Psoas muscle (tissue), 8 donors: ENCODE results near the gene ZNF618. TPM values are rescaled to one million over a fixed set of nuclear protein-coding genes. Genes with fewer than 3 reads are reported as not detected.

Experiments
- ATAC-seq, 4 donors: fragments of 200-7000 bp; cut with Tn5 transposase; one replicate each; pipeline ENCODE4 v1.9.1; 2020; ENCODE audit warnings: moderate library complexity in 3 of 4, mild to moderate bottlenecking in 2 of 4
- DNase-seq, 2 donors: peaks; one replicate each; pipeline ENCODE4 v3.0.0-alpha.2; 2020
- H3K27ac ChIP-seq: fragments of 200-600 bp; one replicate; pipeline ENCODE4 v1.8.0; 2022
- H3K27me3 ChIP-seq, 3 donors: fragments of 200-600 bp in 1 of 3; one replicate each; pipeline versions ENCODE4 v1.6.1 to v1.8.0; 2013 to 2022; ENCODE audit warnings: low read length in 2 of 3, mild to moderate bottlenecking in 2 of 3, moderate library complexity in 1 of 3; ENCODE audit not compliant: insufficient read depth in 3 of 3
- H3K36me3 ChIP-seq, 2 donors: fragments of 200-600 bp in 1 of 2; one replicate each; pipeline versions ENCODE4 v1.6.1 to v1.8.0; 2013 to 2022; ENCODE audit warnings: low read depth in 1 of 2, mild to moderate bottlenecking in 1 of 2, moderate library complexity in 1 of 2; ENCODE audit not compliant: insufficient read depth in 1 of 2
- H3K4me1 ChIP-seq: fragments of 200-600 bp; one replicate; pipeline ENCODE4 v1.8.0; 2022
- H3K4me3 ChIP-seq: fragments of 200-600 bp; one replicate; pipeline ENCODE4 v1.8.0; 2022; ENCODE audit warnings: mild to moderate bottlenecking
- H3K9me3 ChIP-seq: fragments of 200-600 bp; one replicate; pipeline ENCODE4 v1.8.0; 2022
- CTCF ChIP-seq: fragments of 200-600 bp; IDR thresholded peaks from one replicate; pipeline ENCODE4 v1.8.0; 2022; ENCODE audit warnings: antibody characterized with exemption
- WGBS, 3 donors: extraction: QIAGEN DNeasy Blood & Tissue Kit; methylation state at CpG; one replicate each; pipeline versions ENCODE4 v1.1.6 to v1.1.7; 2013; 5-methylcytosine and 5-hydroxymethylcytosine counted together
- intact Hi-C, 2 donors: fragments of 100-400 bp; cut with DNase I; formaldehyde crosslinking; loops; one replicate each; pipeline versions ENCODE4 v1.11.0 to v1.14.2; 2022
- polyA plus RNA-seq, 3 donors: library from polyadenylated mRNA; stranded (reverse); fragments of 200-250 nt; gene quantifications; one replicate each; pipeline ENCODE4 v1.2.3, GENCODE V29; 2013
- total RNA-seq, 4 donors: library from RNA; stranded (reverse); fragmentation: NEBNext Ultra II Directional in 2 of 4; extraction: Animal tissue kit (Norgen Biotek cat#: 25700) in 2 of 4; gene quantifications; one replicate each; pipeline versions ENCODE4 v1.2.1 to v1.2.4, GENCODE V29; 2021 to 2023
- donor health status: healthy with polysubstance abuse.
- donor health status: DM: no; HTN: no; CAD: no; lungs with moderate emphysema.
- donor health status: Bipolar disorder and iron deficiency.
- donor health status: healthy.
- donor health status: DM: yes; HTN: yes; CAD: no.
- donor health status: DM: no; HTN: no; CAD: no.
- donor health status: DM: no; HTN: no; CAD: no.
- donor health status: DM: yes; HTN: yes; CAD: no.

Gene ZNF618
- total and polyA plus RNA-seq, 7 donors = 0.31 to 2.7 (median 1.2) TPM

GRCh38 chr9:113932906-113933584, 56.9 kb downstream of the ZNF618 start:
- WGBS, 3 donors = 77 to 82% (median 79%) methylated on average over 8 of the region's 8 CpGs
- no peak overlapping the region for H3K4me3 ChIP-seq
- no peak overlapping the region for H3K27ac ChIP-seq
- no peaks in the 10 kb centered on the region for H3K27me3 ChIP-seq
- H3K9me3 ChIP-seq = peaks cover 9% of the 10 kb centered on the region
- intact Hi-C loops = no loop called here
- ATAC-seq = no peak
- no peaks in the 10 kb centered on the region for H3K36me3 ChIP-seq
- no peak for TF ChIP-seq CTCF
- peaks cover 17% of the 10 kb centered on the region for H3K4me1 ChIP-seq
- DNase-seq = no peak

DNA sequence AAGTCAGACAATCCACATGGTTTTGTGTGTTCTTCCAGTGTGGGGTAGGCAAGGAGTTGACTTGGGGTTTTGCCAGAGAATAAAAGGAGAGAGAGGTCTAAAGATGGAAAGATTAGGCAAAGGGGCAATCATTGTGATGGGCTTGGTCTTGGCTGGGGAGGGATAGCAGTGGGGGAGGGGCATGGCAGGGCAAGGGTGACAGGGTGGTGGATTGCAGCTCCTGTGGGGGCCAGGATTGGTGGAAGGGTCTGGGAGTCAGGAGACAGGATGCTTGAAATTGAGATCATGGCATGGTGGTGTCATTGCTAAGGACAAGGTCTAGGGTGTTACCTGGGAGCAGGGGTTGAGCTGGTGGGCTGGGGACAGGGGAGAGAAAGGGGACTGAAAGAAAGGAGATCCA, 57.6 kb downstream of the ZNF618 start:
- Histone ChIP-seq H3K36me3 (no peaks in the 10 kb centered on the region), H3K27me3 (no peaks in the 10 kb centered on the region), H3K4me3 (no peak overlapping the region), H3K27ac (no peak overlapping the region), H3K9me3 (peaks cover 3% of the 10 kb centered on the region), H3K4me1 (peaks cover 17% of the 10 kb centered on the region)
- intact Hi-C loops = no loop called here
- ATAC-seq (no peak), DNase-seq (no peak)
- TF ChIP-seq CTCF = no peak

- Histone ChIP-seq H3K4me3 (no peak overlapping the region), H3K36me3 (no peaks in the 10 kb centered on the region), H3K4me1 (peaks cover 17% of the 10 kb centered on the region), H3K27ac (no peak overlapping the region), H3K9me3 (no peaks in the 10 kb centered on the region), H3K27me3 (no peaks in the 10 kb centered on the region)
- 92 to 97% (median 96%) methylated on average over 14 of the region's 14 CpGs for WGBS, 3 donors
- no peak for TF ChIP-seq CTCF
- DNase-seq (no peak), ATAC-seq (no peak)
- intact Hi-C loops = no loop called here
These were observed 58.2 kb downstream of the ZNF618 start for GRCh38 chr9:113934167-113934828.

- Histone ChIP-seq H3K9me3 (no peaks in the 10 kb centered on the region), H3K4me3 (no peak overlapping the region), H3K27me3 (no peaks in the 10 kb centered on the region), H3K36me3 (no peaks in the 10 kb centered on the region), H3K27ac (no peak overlapping the region), H3K4me1 (peaks cover 11% of the 10 kb centered on the region)
- ATAC-seq = no peak
- intact Hi-C loops = no loop called here
- no peak for DNase-seq
- WGBS, 3 donors = 91 to 93% (median 92%) methylated on average over 13 of the region's 13 CpGs
- TF ChIP-seq CTCF = no peak
These were observed 58.9 kb downstream of the ZNF618 start for GRCh38 chr9:113934829-113935676.
